ENCODE measurements around the gene YOD1. TPM values are rescaled to one million over a fixed set of nuclear protein-coding genes. Genes with fewer than 3 reads are reported as not detected.

The YOD1 gene
- total RNA-seq, 1 donor from 2014 or later = 10.8 TPM

DNA sequence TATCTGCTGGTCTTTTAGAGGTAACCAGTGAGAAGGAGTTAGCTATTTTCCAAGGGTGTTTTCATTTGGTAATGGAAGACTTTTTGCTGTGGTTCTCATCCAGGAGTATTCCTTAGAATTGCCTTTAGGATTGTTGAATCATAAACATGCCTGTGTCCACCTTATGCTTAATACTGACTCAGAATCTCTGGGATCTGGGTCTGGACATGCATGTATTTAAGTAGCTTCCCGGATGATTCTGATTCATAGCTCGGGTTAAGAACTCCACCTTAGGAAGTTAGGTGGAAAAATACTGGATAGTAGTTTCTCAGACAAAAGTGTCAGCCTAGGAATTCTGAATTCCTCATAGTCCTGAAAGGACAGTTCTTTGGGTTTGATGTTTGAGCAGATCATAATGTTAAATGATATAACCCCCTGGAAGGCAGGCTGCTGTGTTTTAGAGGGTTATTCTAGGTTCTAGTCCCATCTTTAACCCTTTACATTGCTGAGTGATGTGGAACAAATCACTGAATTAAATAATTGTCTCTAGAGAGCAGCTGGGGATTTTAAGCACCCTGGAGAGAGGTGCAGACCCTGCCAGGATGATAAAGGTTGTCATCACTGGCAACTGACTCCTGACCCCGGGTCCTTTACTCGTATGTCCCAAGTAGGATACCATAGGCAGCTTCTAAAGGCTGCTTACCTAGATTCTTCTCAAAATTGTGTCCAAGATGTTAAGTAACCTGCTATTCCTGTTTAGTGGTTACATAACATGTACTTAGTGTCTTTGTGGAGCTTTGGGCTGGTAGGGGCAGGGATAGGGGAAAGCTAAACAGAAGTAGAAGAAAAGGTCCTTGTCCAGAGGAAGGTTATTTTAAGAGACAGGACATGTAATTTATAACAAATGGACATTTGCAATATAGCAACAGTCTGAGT, 23.2 kb upstream of the YOD1 start:
- POLR2A ChIA-PET = no interaction called here
- TF ChIP-seq CTCF (IDR thresholded peaks at IDR 0.05) = no peak
- no peak for ATAC-seq (ENCODE audit: low read depth)
- peaks cover 35% of the 10 kb centered on the region for H3K36me3 Mint-ChIP-seq (ENCODE audit: low read depth)
- CTCF ChIA-PET = interaction anchor here (1.2 to 14.6 kb wide), 4 partner anchors 10 to 426 kb away, joined by 3 to 174 read pairs (median 15); partner anchors contain the start of genes CR1 and PFKFB2
- no peaks in the 10 kb centered on the region for H3K27me3 Mint-ChIP-seq
- H3K9me3 Mint-ChIP-seq = no peaks in the 10 kb centered on the region
- intact Hi-C loops (cut with micrococcal nuclease) = no loop called here
- peaks cover 21% of the 10 kb centered on the region for H3K4me1 Mint-ChIP-seq
- no peak overlapping the region for H3K27ac Mint-ChIP-seq
- DNase-seq = no peak
- H3K4me3 Mint-ChIP-seq = no peak overlapping the region

GRCh38 chr1:207072233-207072632, 21.2 kb upstream of the YOD1 start:
- ChIA-PET POLR2A (interaction anchor here (1.6 kb wide), 1 partner anchor 19 kb away, joined by 9 read pairs; the partner anchor contains the start of gene PFKFB2), CTCF (interaction anchor here (1.7 kb wide), 1 partner anchor 12 kb away, joined by 5 read pairs; no protein-coding TSS in a partner anchor)
- H3K27ac Mint-ChIP-seq = no peak overlapping the region
- no peak for TF ChIP-seq CTCF (IDR thresholded peaks at IDR 0.05)
- intact Hi-C loops (cut with micrococcal nuclease) = no loop called here
- H3K4me3 Mint-ChIP-seq = no peak overlapping the region
- peaks cover 51% of the 10 kb centered on the region for H3K36me3 Mint-ChIP-seq (ENCODE audit: low read depth)
- no peak for DNase-seq
- ATAC-seq (ENCODE audit: low read depth) = no peak
- H3K9me3 Mint-ChIP-seq = no peaks in the 10 kb centered on the region
- no peaks in the 10 kb centered on the region for H3K27me3 Mint-ChIP-seq
- H3K4me1 Mint-ChIP-seq = peaks cover 22% of the 10 kb centered on the region

- Mint-ChIP-seq H3K4me3 (no peak overlapping the region), H3K36me3 (ENCODE audit: low read depth) (peaks cover 54% of the 10 kb centered on the region), H3K9me3 (no peaks in the 10 kb centered on the region), H3K27me3 (no peaks in the 10 kb centered on the region), H3K4me1 (peaks cover 22% of the 10 kb centered on the region), H3K27ac (no peak overlapping the region)
- ATAC-seq (ENCODE audit: low read depth) (no peak), DNase-seq (no peak)
- ChIA-PET CTCF (interaction anchor here (0.7 to 2.9 kb wide), 3 partner anchors 13 to 334 kb away, joined by 4 to 9 read pairs (median 5); no protein-coding TSS in a partner anchor), POLR2A (interaction anchor here (1.6 kb wide), 1 partner anchor 18 kb away, joined by 9 read pairs; the partner anchor contains the start of gene PFKFB2)
- no peak for TF ChIP-seq CTCF (IDR thresholded peaks at IDR 0.05)
- intact Hi-C loops (cut with micrococcal nuclease) = no loop called here
These were observed 20.4 kb upstream of the YOD1 start for GRCh38 chr1:207071426-207071825.

- no peaks in the 10 kb centered on the region for H3K9me3 Mint-ChIP-seq
- H3K27me3 Mint-ChIP-seq = no peaks in the 10 kb centered on the region
- no peak overlapping the region for H3K27ac Mint-ChIP-seq
- no peak for TF ChIP-seq CTCF (IDR thresholded peaks at IDR 0.05)
- ATAC-seq (ENCODE audit: low read depth) (no peak), DNase-seq (no peak)
- ChIA-PET CTCF (interaction anchor here (0.7 to 2.9 kb wide), 3 partner anchors 13 to 335 kb away, joined by 4 to 9 read pairs (median 5); no protein-coding TSS in a partner anchor), POLR2A (interaction anchor here (1.6 kb wide), 1 partner anchor 18 kb away, joined by 9 read pairs; the partner anchor contains the start of gene PFKFB2)
- H3K4me3 Mint-ChIP-seq = no peak overlapping the region
- peaks cover 57% of the 10 kb centered on the region for H3K36me3 Mint-ChIP-seq (ENCODE audit: low read depth)
- H3K4me1 Mint-ChIP-seq = peaks cover 22% of the 10 kb centered on the region
- intact Hi-C loops (cut with micrococcal nuclease) = no loop called here
These were observed 19.8 kb upstream of the YOD1 start for GRCh38 chr1:207070811-207071210.
